ENCODE data around the gene WNT7B. TPM values are rescaled to one million over a fixed set of nuclear protein-coding genes. Genes with fewer than 3 reads are reported as not detected.

WNT7B gene
- polyA plus RNA-seq, 1 of the 3 experiments (the other 2 are of a cell fraction), result 0.13 TPM

GRCh38 chr22:46012881-46013281 lies 35.9 kb upstream of the WNT7B start:
- Histone ChIP-seq H3K4me3 (ENCODE audit: low read depth in 2 of 2, low read length in 1 of 2) (peak overlapping the region; percentile 64 to 76; a peak in 2 of 4 replicates), H2AFZ (ENCODE audit: low read depth) (no peak overlapping the region), H3K27ac (ENCODE audit: low read depth in 2 of 2, low read length in 1 of 2) (peak overlapping the region; percentile 98 to 99), H3K36me3 (replicated peaks in 1 of 2; ENCODE audit: control insufficient read depth in 1 of 2, insufficient read depth in 2 of 2, low read length in 1 of 2) (no peaks in the 10 kb centered on the region), H3K9me2 (no peaks in the 10 kb centered on the region), H3K9ac (peak overlapping the region; percentile 97; the same call in 1 of the 2 replicates), H4K20me1 (ENCODE audit: insufficient read depth) (no peaks in the 10 kb centered on the region), H3F3A (replicated peaks; ENCODE audit: insufficient read depth) (peaks cover 35% of the 10 kb centered on the region), H3K27me3 (ENCODE audit: insufficient read depth) (no peaks in the 10 kb centered on the region), H3K9me3 (no peaks in the 10 kb centered on the region), H3K4me1 (ENCODE audit: control insufficient read depth in 1 of 2, insufficient read depth in 2 of 2, low read depth in 1 of 2, low read length in 1 of 2) (peaks cover 31 to 56% of the 10 kb centered on the region in 2 experiments), H3K79me2 (ENCODE audit: insufficient read depth) (peaks cover 38% of the 10 kb centered on the region), H3K4me2 (peak overlapping the region; percentile 88; the same call in 1 of the 2 replicates)
- WGBS (ENCODE audit: low lambda C conversion rate), result 58% methylated on average over 6 of the region's 11 CpGs
- DNase-seq, result peak; percentile 20
- ChIA-PET CTCF (interaction anchor here (0.6 to 5.9 kb wide), 30 partner anchors 10 to 575 kb away, joined by 3 to 41 read pairs (median 4); no protein-coding TSS in a partner anchor), POLR2A (interaction anchor here (0.6 to 4.1 kb wide), 13 partner anchors 12 to 123 kb away, joined by 3 to 26 read pairs (median 4); no protein-coding TSS in a partner anchor)
- TF ChIP-seq NRF1 (IDR thresholded peaks at IDR 0.05; ENCODE audit: low read depth, low read length) (no peak), CTCF (IDR thresholded peaks at IDR 0.05) (no peak), MAX (IDR thresholded peaks at IDR 0.05; ENCODE audit: low read depth) (no peak), TEAD4 (IDR thresholded peaks at IDR 0.05; ENCODE audit: borderline replicate concordance, insufficient read depth) (no peak), RFX5 (IDR thresholded peaks at IDR 0.05; ENCODE audit: low read length) (no peak), TAF1 (IDR thresholded peaks at IDR 0.05; ENCODE audit: borderline replicate concordance, low read depth, low read length) (no peak), USF2 (IDR thresholded peaks at IDR 0.05; ENCODE audit: borderline replicate concordance, low read depth, low read length) (no peak), ELF1 (IDR thresholded peaks at IDR 0.05) (no peak), GABPA (IDR thresholded peaks at IDR 0.05; ENCODE audit: low read depth) (no peak)

- TF ChIP-seq MEF2A (IDR thresholded peaks at IDR 0.05; ENCODE audit: borderline replicate concordance, low read depth) (no peak), GATA2 (CRISPR knock-in tag; IDR thresholded peaks at IDR 0.05) (0 out of 2 replicates have a peak, but pooled peaks have one; percentile 12)
- no peaks in the 10 kb centered on the region for H3K9me2 ChIP-seq
- no peaks in the 10 kb centered on the region for H3K27me3 ChIP-seq (ENCODE audit: insufficient read depth)
- no peak overlapping the region for H2AFZ ChIP-seq (ENCODE audit: low read depth)
- no peak overlapping the region for H3K4me3 ChIP-seq (ENCODE audit: low read depth in 2 of 2, low read length in 1 of 2)
- H4K20me1 ChIP-seq (ENCODE audit: insufficient read depth), result no peaks in the 10 kb centered on the region
- ChIA-PET POLR2A (interaction anchor here (0.6 to 4.1 kb wide), 13 partner anchors 11 to 123 kb away, joined by 3 to 26 read pairs (median 4); no protein-coding TSS in a partner anchor), CTCF (interaction anchor here (0.8 to 5.9 kb wide), 23 partner anchors 9 to 110 kb away, joined by 3 to 41 read pairs (median 6); no protein-coding TSS in a partner anchor)
- H3K36me3 ChIP-seq (replicated peaks in 1 of 2; ENCODE audit: control insufficient read depth in 1 of 2, insufficient read depth in 2 of 2, low read length in 1 of 2), result no peaks in the 10 kb centered on the region
- no peak overlapping the region for H3K9ac ChIP-seq
- 95% methylated on average over 10 of the region's 13 CpGs for WGBS (ENCODE audit: low lambda C conversion rate)
- no peaks in the 10 kb centered on the region for H3K9me3 ChIP-seq
- H3K4me2 ChIP-seq, result peak overlapping the region; percentile 88; the same call in 1 of the 2 replicates
- H3F3A ChIP-seq (replicated peaks; ENCODE audit: insufficient read depth), result peaks cover 35% of the 10 kb centered on the region
- H3K79me2 ChIP-seq (ENCODE audit: insufficient read depth), result peaks cover 42% of the 10 kb centered on the region
- peaks cover 36 to 61% of the 10 kb centered on the region in 2 experiments for H3K4me1 ChIP-seq (ENCODE audit: control insufficient read depth in 1 of 2, insufficient read depth in 2 of 2, low read depth in 1 of 2, low read length in 1 of 2)
- DNase-seq, result peak; percentile 30
- H3K27ac ChIP-seq (ENCODE audit: low read depth in 2 of 2, low read length in 1 of 2), result peak overlapping the region; percentile 98 to 99; a peak in 3 of 4 replicates
Observed at GRCh38 chr22:46012182-46012880, 35.4 kb upstream of the WNT7B start.
